ENCODE data around the gene ICAM3. TPM values are rescaled to one million over a fixed set of nuclear protein-coding genes. Genes with fewer than 3 reads are reported as not detected.

Gene ICAM3
- total RNA-seq (2022; extraction: Qiagen RNA extraction), result 5.4 to 10.2 TPM (median 8.5 TPM) in 5 replicates

GRCh38 chr19:10339380-10339960 lies at the start of gene ICAM3:
TSS of gene ICAM3 (minus strand) at chr19:10339624. CDS start at chr19:10339614, 10 bp downstream.

GRCh38 chr19:10380313-10381102 lies 41.1 kb upstream of the ICAM3 start, which contains the start of gene TYK2:
TSS of gene TYK2 (minus strand) at chr19:10380572. CDS start at chr19:10378406, 2,166 bp downstream.

DNA sequence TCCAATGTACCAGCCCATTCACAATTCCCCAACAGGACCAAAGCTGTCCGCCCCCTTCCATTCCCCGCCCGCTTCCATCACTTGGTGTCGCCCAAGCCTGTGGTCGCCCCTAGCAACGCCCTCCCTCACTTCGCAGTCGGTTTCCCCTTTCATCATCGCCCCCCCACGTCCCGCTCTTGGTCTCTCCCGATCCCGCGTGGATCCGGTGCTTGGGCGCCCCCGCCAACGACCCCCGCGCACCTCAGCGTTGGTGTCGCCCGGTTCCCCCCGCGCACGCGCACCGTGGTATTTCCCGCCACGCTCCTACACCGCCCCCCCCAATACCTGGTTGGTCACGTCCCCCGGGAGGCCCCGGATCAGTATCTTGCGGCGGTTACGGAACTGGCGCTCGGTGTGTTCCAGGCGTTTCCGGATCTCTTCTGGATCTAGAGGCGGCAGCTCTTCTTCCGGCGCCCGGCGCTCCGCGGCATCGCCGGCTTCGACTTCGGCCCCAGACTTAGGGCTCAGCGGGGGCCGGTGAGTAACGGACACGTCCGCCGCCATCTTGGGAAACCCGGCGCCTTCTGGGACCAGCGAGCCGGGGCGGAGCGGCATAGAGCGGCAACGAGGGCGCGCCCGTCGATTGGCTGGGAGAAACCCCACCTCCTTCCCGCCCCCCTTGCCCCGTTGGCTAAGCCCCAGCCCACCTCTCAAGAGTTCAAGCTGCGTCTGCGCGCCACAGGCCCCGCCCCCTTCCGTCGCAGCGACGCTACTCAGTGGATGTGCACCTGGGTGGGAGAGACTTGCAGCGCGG lies 6.3 kb downstream of the ICAM3 start, which contains the start of gene RAVER1:
Gene RAVER1 (minus strand): TSS at position 565 of the 793 bp plus-strand sequence. CDS start 22 bp downstream, at position 543.

GRCh38 chr19:10315335-10316214 lies 23.8 kb downstream of the ICAM3 start, which contains the start of gene FDX2:
TSS of gene FDX2 (minus strand) at chr19:10316015. CDS start at chr19:10315996, 19 bp downstream.

GRCh38 chr19:10309423-10309822 lies 30.0 kb downstream of the ICAM3 start, which contains the start of gene ZGLP1:
TSS of gene ZGLP1 (minus strand) at chr19:10309815.

GRCh38 chr19:10289836-10290356 lies 49.5 kb downstream of the ICAM3 start, which contains the start of gene ICAM5:
TSS of gene ICAM5 (plus strand) at chr19:10289952. CDS start at chr19:10290044, 92 bp downstream.

DNA sequence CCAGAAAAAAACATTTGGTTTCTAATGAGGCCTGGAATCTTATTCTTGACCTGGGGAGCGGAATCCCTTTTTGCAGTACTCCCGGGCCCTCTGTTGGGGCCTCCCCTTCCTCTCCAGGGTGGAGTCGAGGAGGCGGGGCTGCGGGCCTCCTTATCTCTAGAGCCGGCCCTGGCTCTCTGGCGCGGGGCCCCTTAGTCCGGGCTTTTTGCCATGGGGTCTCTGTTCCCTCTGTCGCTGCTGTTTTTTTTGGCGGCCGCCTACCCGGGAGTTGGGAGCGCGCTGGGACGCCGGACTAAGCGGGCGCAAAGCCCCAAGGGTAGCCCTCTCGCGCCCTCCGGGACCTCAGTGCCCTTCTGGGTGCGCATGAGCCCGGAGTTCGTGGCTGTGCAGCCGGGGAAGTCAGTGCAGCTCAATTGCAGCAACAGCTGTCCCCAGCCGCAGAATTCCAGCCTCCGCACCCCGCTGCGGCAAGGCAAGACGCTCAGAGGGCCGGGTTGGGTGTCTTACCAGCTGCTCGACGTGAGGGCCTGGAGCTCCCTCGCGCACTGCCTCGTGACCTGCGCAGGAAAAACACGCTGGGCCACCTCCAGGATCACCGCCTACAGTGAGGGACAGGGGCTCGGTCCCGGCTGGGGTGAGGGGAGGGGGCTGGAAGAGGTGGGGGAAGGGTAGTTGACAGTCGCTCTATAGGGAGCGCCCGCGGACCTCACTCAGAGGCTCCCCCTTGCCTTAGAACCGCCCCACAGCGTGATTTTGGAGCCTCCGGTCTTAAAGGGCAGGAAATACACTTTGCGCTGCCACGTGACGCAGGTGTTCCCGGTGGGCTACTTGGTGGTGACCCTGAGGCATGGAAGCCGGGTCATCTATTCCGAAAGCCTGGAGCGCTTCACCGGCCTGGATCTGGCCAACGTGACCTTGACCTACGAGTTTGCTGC lies 52.4 kb downstream of the ICAM3 start, which contains the start of gene ICAM4:
Gene ICAM4 (plus strand): TSS at position 153 of the 935 bp plus-strand sequence. CDS start 58 bp downstream, at position 211.

Other genes with a start within 250 kb of the ICAM3 start
- 0.15 TPM in 1 of 5 replicates, not detected in the others for gene ANGPTL6, start 236.9 kb downstream of the ICAM3 start, total RNA-seq (2022; extraction: Qiagen RNA extraction)
- gene PPAN, start 233.3 kb downstream of the ICAM3 start, total RNA-seq (2022; extraction: Qiagen RNA extraction), result 39.7 to 63.3 TPM (median 52.5 TPM) in 5 replicates
- 4.8 to 12.3 TPM (median 7.9 TPM) in 5 replicates for gene P2RY11, start 227.9 kb downstream of the ICAM3 start, total RNA-seq (2022; extraction: Qiagen RNA extraction)
- 150 to 182 TPM (median 154 TPM) in 5 replicates for gene EIF3G, start 219.7 kb downstream of the ICAM3 start, total RNA-seq (2022; extraction: Qiagen RNA extraction)
- 52.4 to 68.4 TPM (median 59.6 TPM) in 5 replicates for gene DNMT1, start 144.7 kb downstream of the ICAM3 start, total RNA-seq (2022; extraction: Qiagen RNA extraction)
- 0.75 to 1.1 TPM (median 0.78 TPM) in 5 replicates for gene S1PR2, start 108.3 kb downstream of the ICAM3 start, total RNA-seq (2022; extraction: Qiagen RNA extraction)
- gene MRPL4, start 87.4 kb downstream of the ICAM3 start, total RNA-seq (2022; extraction: Qiagen RNA extraction), result 59.3 to 80.0 TPM (median 72.9 TPM) in 5 replicates
- gene ICAM1, start 68.5 kb downstream of the ICAM3 start, total RNA-seq (2022; extraction: Qiagen RNA extraction), result 3.4 to 5.0 TPM (median 4.4 TPM) in 5 replicates
- not detected in 5 replicates for gene ICAM4, start 52.7 kb downstream of the ICAM3 start, total RNA-seq (2022; extraction: Qiagen RNA extraction)
- gene ICAM5, start 49.7 kb downstream of the ICAM3 start, total RNA-seq (2022; extraction: Qiagen RNA extraction), result 0.29 to 1.4 TPM (median 1.1 TPM) in 5 replicates
- 1.3 to 2.4 TPM (median 1.9 TPM) in 5 replicates for gene ZGLP1, start 29.8 kb downstream of the ICAM3 start, total RNA-seq (2022; extraction: Qiagen RNA extraction)
- 23.7 to 43.6 TPM (median 32.4 TPM) in 5 replicates for gene FDX2, start 23.6 kb downstream of the ICAM3 start, total RNA-seq (2022; extraction: Qiagen RNA extraction)
- gene RAVER1, start 6.1 kb downstream of the ICAM3 start, total RNA-seq (2022; extraction: Qiagen RNA extraction), result 19.6 to 27.9 TPM (median 27.6 TPM) in 5 replicates
- 28.5 to 52.2 TPM (median 42.1 TPM) in 5 replicates for gene TYK2, start 40.9 kb upstream of the ICAM3 start, total RNA-seq (2022; extraction: Qiagen RNA extraction)
- 167 to 206 TPM (median 175 TPM) in 5 replicates for gene CDC37, start 63.9 kb upstream of the ICAM3 start, total RNA-seq (2022; extraction: Qiagen RNA extraction)
- gene PDE4A, start 80.9 kb upstream of the ICAM3 start, total RNA-seq (2022; extraction: Qiagen RNA extraction), result 3.5 to 4.7 TPM (median 4.3 TPM) in 5 replicates
- gene KEAP1, start 163.7 kb upstream of the ICAM3 start, total RNA-seq (2022; extraction: Qiagen RNA extraction), result 47.6 to 59.3 TPM (median 55.4 TPM) in 5 replicates
- 1.2 to 2.0 TPM (median 1.5 TPM) in 5 replicates for gene S1PR5, start 177.8 kb upstream of the ICAM3 start, total RNA-seq (2022; extraction: Qiagen RNA extraction)
- 15.2 to 25.8 TPM (median 20.7 TPM) in 5 replicates for gene ATG4D, start 204.3 kb upstream of the ICAM3 start, total RNA-seq (2022; extraction: Qiagen RNA extraction)
- 13.9 to 16.6 TPM (median 16.0 TPM) in 5 replicates for gene KRI1, start 226.4 kb upstream of the ICAM3 start, total RNA-seq (2022; extraction: Qiagen RNA extraction)
- 4.9 to 7.5 TPM (median 6.7 TPM) in 5 replicates for gene CDKN2D, start 229.4 kb upstream of the ICAM3 start, total RNA-seq (2022; extraction: Qiagen RNA extraction)
- 26.8 to 54.6 TPM (median 42.7 TPM) in 5 replicates for gene AP1M2, start 247.7 kb upstream of the ICAM3 start, total RNA-seq (2022; extraction: Qiagen RNA extraction)